Hepatocyte (in vitro differentiated cells): ENCODE data around the gene ZBTB25.

Experiments
- EZH2 ChIP-seq: fragments of 200-600 bp; sonication (generic); IDR thresholded peaks from 2 replicates; pipeline ENCODE4 v1.6.1; 2016; ENCODE audit warnings: antibody characterized with exemption, mild to moderate bottlenecking, borderline replicate concordance
- EZH2phosphoT487 ChIP-seq: fragments of 200-600 bp; sonication (generic); IDR thresholded peaks from one replicate; pipeline ENCODE4 v1.6.1; 2018; ENCODE audit warnings: antibody characterized with exemption, mild to moderate bottlenecking, low read depth, moderate library complexity; ENCODE audit not compliant: unreplicated experiment, severe bottlenecking
- TF ChIP-seq, protein P1 (sequence below): fragments of 200-600 bp; sonication (generic); IDR thresholded peaks from 2 replicates; pipeline ENCODE4 v1.5.1; 2016; ENCODE audit warnings: antibody characterized with exemption, mild to moderate bottlenecking; ENCODE audit not compliant: poor library complexity

DNA sequence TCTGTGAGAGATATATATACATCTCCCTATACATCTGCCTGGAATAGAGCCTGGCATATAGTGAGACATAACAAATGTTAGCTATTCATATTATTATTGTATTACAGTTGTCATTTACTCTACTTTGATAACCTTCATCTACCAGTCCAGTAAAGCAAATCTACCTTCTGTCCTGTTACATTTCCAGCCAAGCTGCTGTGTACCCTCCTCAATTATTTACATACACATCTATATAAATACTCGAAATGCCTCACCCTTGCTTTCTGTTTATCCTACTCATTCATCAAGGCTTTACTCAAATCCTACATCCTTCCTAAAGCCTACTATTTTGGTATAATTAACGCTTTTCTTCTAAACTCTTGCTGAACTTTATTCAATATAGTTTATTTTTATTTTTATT, 9.6 kb upstream of the ZBTB25 start:
- TF ChIP-seq, protein P1, sequence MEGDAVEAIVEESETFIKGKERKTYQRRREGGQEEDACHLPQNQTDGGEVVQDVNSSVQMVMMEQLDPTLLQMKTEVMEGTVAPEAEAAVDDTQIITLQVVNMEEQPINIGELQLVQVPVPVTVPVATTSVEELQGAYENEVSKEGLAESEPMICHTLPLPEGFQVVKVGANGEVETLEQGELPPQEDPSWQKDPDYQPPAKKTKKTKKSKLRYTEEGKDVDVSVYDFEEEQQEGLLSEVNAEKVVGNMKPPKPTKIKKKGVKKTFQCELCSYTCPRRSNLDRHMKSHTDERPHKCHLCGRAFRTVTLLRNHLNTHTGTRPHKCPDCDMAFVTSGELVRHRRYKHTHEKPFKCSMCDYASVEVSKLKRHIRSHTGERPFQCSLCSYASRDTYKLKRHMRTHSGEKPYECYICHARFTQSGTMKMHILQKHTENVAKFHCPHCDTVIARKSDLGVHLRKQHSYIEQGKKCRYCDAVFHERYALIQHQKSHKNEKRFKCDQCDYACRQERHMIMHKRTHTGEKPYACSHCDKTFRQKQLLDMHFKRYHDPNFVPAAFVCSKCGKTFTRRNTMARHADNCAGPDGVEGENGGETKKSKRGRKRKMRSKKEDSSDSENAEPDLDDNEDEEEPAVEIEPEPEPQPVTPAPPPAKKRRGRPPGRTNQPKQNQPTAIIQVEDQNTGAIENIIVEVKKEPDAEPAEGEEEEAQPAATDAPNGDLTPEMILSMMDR, result no peak
- TF ChIP-seq EZH2 (no peak), EZH2phosphoT487 (no peak)
